Uterus (tissue), 4 donors: Measurements from ENCODE around the gene ADARB2. TPM values are rescaled to one million over a fixed set of nuclear protein-coding genes. Genes with fewer than 3 reads are reported as not detected.

Source experiments
- DNase-seq, 2 donors: peaks; one replicate each; pipeline ENCODE4 v3.0.0-alpha.2; 2019 to 2020
- H3K27ac ChIP-seq, 2 donors: fragments of 200-600 bp; sonication (generic); 1 replicate in 1 of 2; 2 replicates in 1 of 2; pipeline ENCODE4 v1.5.1; 2016 to 2018
- H3K27me3 ChIP-seq, 2 donors: fragments of 200-600 bp; sonication (generic); one replicate each; pipeline ENCODE4 v1.5.1; 2018 to 2019; ENCODE audit warnings: control low read depth in 1 of 2
- H3K36me3 ChIP-seq, 2 donors: fragments of 200-600 bp; sonication (generic); one replicate each; pipeline ENCODE4 v1.5.1; 2019; ENCODE audit warnings: control low read depth in 1 of 2
- H3K4me1 ChIP-seq, 2 donors: fragments of 200-600 bp; sonication (generic); one replicate each; pipeline ENCODE4 v1.5.1; 2018 to 2019; ENCODE audit warnings: control low read depth in 1 of 2
- H3K4me3 ChIP-seq, 2 donors: fragments of 200-600 bp; sonication (generic); 1 replicate in 1 of 2; 2 replicates in 1 of 2; pipeline ENCODE4 v1.5.1; 2018 to 2019; ENCODE audit warnings: mild to moderate bottlenecking in 1 of 2
- H3K9me3 ChIP-seq, 2 donors: fragments of 200-600 bp; sonication (generic); one replicate each; pipeline ENCODE4 v1.5.1; 2019; ENCODE audit warnings: control low read depth in 1 of 2
- POLR2A ChIP-seq, 2 donors: fragments of 450-650 bp; IDR thresholded peaks; one replicate each; pipeline ENCODE4 v1.6.1; 2016; ENCODE audit warnings: antibody characterized with exemption in 2 of 2, mild to moderate bottlenecking in 1 of 2, moderate library complexity in 1 of 2
- intact Hi-C: fragments of 100-400 bp; cut with DNase I; formaldehyde crosslinking; loops from one replicate; pipeline ENCODE4 v1.15.1; 2023; ENCODE audit warnings: low total_unique reads
- total RNA-seq, 4 donors: library from RNA; depleted of rRNA in 3 of 4; stranded (reverse); fragments of >200 nt in 3 of 4; gene quantifications; one replicate each; pipeline versions ENCODE4 v1.1.0 to v1.2.4, GENCODE V29; 2014 to 2023
- TF ChIP-seq, protein P1 (sequence below), 4 experiments: fragments of 200-600 bp in 2 of 4; fragments of 450-650 bp in 2 of 4; sonication (generic) in 2 of 4; IDR thresholded peaks; one replicate each; pipeline ENCODE4 v1.5.1; 2016 to 2019; ENCODE audit warnings: antibody characterized with exemption in 4 of 4, mild to moderate bottlenecking in 2 of 4, moderate library complexity in 1 of 4
- donor health status: DM: yes; HTN: yes; CAD: no.

Gene ADARB2
- total RNA-seq, 4 donors from 2014 or later = 0.76 to 2.6 (median 2.0) TPM; not detected in 1

DNA sequence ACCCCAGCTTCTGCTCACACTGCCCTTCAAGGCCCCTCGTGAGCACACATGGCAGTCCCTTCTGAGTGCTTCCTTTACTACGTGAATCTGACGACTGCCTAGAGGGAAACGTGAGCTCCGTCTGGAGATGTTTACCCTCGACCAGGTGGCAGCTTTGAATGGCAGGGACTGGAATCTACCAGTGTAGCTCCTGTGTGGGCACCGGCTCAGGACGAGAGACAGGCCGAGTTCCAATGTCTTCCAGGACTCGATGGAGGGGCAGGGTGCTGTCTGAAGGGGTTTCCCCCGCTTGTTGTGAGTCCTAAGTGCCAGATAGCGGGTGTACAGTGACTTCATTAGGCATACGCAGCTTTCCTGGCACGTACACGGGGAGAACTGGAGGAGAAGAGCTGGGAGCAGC is 229.9 kb downstream of the ADARB2 start:
- Histone ChIP-seq H3K4me1 (no peaks in the 10 kb centered on the region), H3K4me3 (no peak overlapping the region), H3K9me3 (no peaks in the 10 kb centered on the region), H3K36me3 (no peaks in the 10 kb centered on the region), H3K27ac (no peak overlapping the region), H3K27me3 (no peaks in the 10 kb centered on the region)
- DNase-seq = no peak
- intact Hi-C loops = no loop called here
- no peak for TF ChIP-seq POLR2A (IDR thresholded peaks at IDR 0.05)
- TF ChIP-seq, protein P1, sequence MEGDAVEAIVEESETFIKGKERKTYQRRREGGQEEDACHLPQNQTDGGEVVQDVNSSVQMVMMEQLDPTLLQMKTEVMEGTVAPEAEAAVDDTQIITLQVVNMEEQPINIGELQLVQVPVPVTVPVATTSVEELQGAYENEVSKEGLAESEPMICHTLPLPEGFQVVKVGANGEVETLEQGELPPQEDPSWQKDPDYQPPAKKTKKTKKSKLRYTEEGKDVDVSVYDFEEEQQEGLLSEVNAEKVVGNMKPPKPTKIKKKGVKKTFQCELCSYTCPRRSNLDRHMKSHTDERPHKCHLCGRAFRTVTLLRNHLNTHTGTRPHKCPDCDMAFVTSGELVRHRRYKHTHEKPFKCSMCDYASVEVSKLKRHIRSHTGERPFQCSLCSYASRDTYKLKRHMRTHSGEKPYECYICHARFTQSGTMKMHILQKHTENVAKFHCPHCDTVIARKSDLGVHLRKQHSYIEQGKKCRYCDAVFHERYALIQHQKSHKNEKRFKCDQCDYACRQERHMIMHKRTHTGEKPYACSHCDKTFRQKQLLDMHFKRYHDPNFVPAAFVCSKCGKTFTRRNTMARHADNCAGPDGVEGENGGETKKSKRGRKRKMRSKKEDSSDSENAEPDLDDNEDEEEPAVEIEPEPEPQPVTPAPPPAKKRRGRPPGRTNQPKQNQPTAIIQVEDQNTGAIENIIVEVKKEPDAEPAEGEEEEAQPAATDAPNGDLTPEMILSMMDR (IDR thresholded peaks at IDR 0.05) = no peak

DNA sequence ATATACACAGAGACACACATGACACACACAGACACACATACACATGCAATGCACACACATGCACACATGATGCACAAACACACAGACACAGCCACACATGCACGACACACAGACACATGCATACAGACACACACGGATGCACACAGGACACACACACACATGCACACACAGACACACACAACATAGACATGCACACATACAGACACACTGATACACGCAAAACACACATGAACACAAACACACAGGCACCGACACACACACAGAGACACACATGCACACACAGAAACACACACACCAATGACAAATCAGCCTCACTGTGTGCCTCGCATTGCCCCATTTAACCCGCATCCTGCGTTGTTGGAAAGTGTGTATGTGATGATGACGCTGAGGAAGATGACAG is 232.4 kb downstream of the ADARB2 start:
- no peaks in the 10 kb centered on the region for H3K27me3 ChIP-seq
- TF ChIP-seq POLR2A (IDR thresholded peaks at IDR 0.05) = no peak
- TF ChIP-seq, protein P1 (IDR thresholded peaks at IDR 0.05) = no peak
- H3K9me3 ChIP-seq = no peaks in the 10 kb centered on the region
- no peaks in the 10 kb centered on the region for H3K36me3 ChIP-seq
- no peak overlapping the region for H3K4me3 ChIP-seq
- DNase-seq = no peak
- no peaks in the 10 kb centered on the region for H3K4me1 ChIP-seq
- no peak overlapping the region for H3K27ac ChIP-seq
- intact Hi-C loops = no loop called here

DNA sequence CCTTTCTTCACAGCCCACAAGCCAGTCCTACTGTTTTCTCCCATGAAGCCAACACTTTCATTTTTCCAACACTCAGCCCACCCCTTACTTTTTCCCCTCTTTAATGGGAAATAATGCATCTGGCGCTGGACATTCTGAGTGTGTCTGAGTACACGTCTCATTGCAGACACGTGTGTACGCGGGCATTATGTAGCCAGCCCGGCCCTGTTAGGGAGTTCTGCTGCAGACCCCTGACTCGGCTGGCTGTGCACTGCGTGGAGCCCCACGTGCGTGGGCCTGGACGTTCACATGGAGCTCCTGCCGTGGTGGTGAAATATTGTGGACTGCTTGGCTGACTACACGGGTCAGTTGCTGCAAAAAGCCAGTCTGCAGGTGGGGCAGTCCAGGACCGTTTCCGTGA is 233.0 kb downstream of the ADARB2 start:
- H3K9me3 ChIP-seq = no peaks in the 10 kb centered on the region
- no peaks in the 10 kb centered on the region for H3K4me1 ChIP-seq
- H3K36me3 ChIP-seq = no peaks in the 10 kb centered on the region
- no peak overlapping the region for H3K27ac ChIP-seq
- H3K4me3 ChIP-seq = no peak overlapping the region
- no peaks in the 10 kb centered on the region for H3K27me3 ChIP-seq
- intact Hi-C loops = no loop called here
- no peak for TF ChIP-seq POLR2A (IDR thresholded peaks at IDR 0.05)
- TF ChIP-seq, protein P1 (IDR thresholded peaks at IDR 0.05) = no peak
- DNase-seq = no peak

DNA sequence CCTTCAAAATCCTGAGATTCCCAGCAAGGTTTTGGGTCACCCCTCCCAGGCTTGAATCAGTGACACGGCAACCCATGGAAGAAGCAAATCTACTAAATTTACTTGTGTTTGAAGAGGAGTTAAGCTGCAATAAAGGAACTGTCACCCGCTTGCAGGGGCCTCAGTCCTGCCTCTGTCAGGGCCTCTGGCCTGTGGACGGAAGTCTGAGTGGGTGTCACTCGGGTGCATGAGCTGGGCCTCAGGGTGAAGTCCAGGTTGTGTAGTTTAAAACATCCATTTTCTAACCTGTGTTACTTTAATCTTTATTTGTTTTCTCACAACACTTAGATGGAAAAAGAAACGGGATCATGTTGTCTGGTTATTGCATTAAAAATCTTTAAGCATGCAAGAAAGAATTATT is 234.9 kb downstream of the ADARB2 start:
- H3K4me3 ChIP-seq = no peak overlapping the region
- H3K36me3 ChIP-seq = no peaks in the 10 kb centered on the region
- H3K4me1 ChIP-seq = no peaks in the 10 kb centered on the region
- no peaks in the 10 kb centered on the region for H3K27me3 ChIP-seq
- no peaks in the 10 kb centered on the region for H3K9me3 ChIP-seq
- TF ChIP-seq, protein P1 (IDR thresholded peaks at IDR 0.05) = no peak
- TF ChIP-seq POLR2A (IDR thresholded peaks at IDR 0.05) = no peak
- H3K27ac ChIP-seq = no peak overlapping the region
- no peak for DNase-seq
- intact Hi-C loops = no loop called here

DNA sequence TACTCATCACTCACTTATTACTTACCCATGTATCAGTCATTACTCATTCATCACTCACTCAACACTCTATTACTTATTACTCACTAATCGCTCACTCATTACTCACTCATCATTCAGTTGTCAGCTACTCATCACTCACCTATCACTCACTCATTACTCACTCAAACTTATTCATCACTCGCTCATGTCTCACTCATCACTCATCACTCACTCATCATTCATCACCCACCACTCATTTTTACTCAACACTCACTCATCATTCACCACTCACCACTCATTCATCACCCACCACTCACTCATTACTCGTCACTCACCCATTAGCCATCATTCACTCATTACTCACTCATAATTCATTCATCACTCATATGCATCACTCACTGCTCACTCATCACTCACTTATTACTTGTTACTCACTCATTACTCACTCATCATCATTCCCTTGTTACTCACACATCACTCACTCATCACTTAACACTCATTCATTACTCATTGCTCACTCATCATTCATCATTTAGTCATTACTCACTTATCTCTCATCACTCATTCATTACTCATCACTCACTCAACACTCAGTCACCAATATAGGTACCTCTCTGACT is 237.9 kb downstream of the ADARB2 start:
- Histone ChIP-seq H3K4me1 (no peaks in the 10 kb centered on the region), H3K9me3 (no peaks in the 10 kb centered on the region), H3K4me3 (no peak overlapping the region), H3K27me3 (no peaks in the 10 kb centered on the region), H3K27ac (no peak overlapping the region), H3K36me3 (no peaks in the 10 kb centered on the region)
- DNase-seq = no peak
- intact Hi-C loops = no loop called here
- no peak for TF ChIP-seq POLR2A (IDR thresholded peaks at IDR 0.05)
- TF ChIP-seq, protein P1 (IDR thresholded peaks at IDR 0.05) = no peak
